SK-N-SH (cell line): ENCODE results near the gene ZRANB3. TPM values are rescaled to one million over a fixed set of nuclear protein-coding genes. Genes with fewer than 3 reads are reported as not detected.

Source experiments
- CTCF ChIA-PET: fragments of 300-600, 350-600 bp; formaldehyde crosslinking; extraction: SDS; loops from one replicate; lab custom pipeline; 2021; lab: Yijun Ruan, JAX
- POLR2A ChIA-PET: fragments of 350-600 bp; sonication (Branson Sonifier 250); formaldehyde crosslinking; extraction: SDS; loops from one replicate; lab custom pipeline; 2020; ENCODE audit warnings: antibody characterized with exemption, inconsistent platforms; lab: Yijun Ruan, JAX
- DNase-seq: peaks from one replicate; pipeline ENCODE4 v3.0.0; 2012
- H2AFZ ChIP-seq: fragments of 200-600 bp; sonication (generic); 2 replicates; pipeline ENCODE4 v1.8.1; 2016; ENCODE audit warnings: antibody characterized with exemption, mild to moderate bottlenecking, low read depth
- H3F3A ChIP-seq: fragments of 200-600 bp; sonication (generic); replicated peaks from 2 replicates; pipeline ENCODE3; 2016; ENCODE audit warnings: antibody characterized with exemption, mild to moderate bottlenecking; ENCODE audit not compliant: insufficient read depth
- H3K27ac ChIP-seq, 2 experiments: fragments of 200-500 bp in 1 of 2; fragments of 200-600 bp in 1 of 2; sonication (Bioruptor generic) in 1 of 2; sonication (generic), shearing (Covaris generic) in 1 of 2; 2 replicates each; pipeline versions ENCODE4 v1.5.1 to v1.6.1; 2014 to 2016; ENCODE audit warnings: low read depth in 2 of 2, inconsistent platforms in 1 of 2, low read length in 1 of 2, mild to moderate bottlenecking in 1 of 2, mixed read lengths in 1 of 2
- H3K27me3 ChIP-seq: fragments of 200-600 bp; sonication (generic), shearing (Covaris generic); 2 replicates; pipeline ENCODE4 v1.6.1; 2016; ENCODE audit warnings: mixed run types; ENCODE audit not compliant: insufficient read depth
- H3K36me3 ChIP-seq, 2 experiments: fragments of 200-500 bp in 1 of 2; fragments of 200-600 bp in 1 of 2; sonication (Bioruptor generic) in 1 of 2; sonication (generic) in 1 of 2; replicated peaks in 1 of 2; 2 replicates each; pipeline versions ENCODE3 to v1.5.1; 2014 to 2016; ENCODE audit warnings: low read length in 1 of 2, mild to moderate bottlenecking in 1 of 2; ENCODE audit not compliant: insufficient read depth in 2 of 2, control insufficient read depth in 1 of 2
- H3K4me1 ChIP-seq, 2 experiments: fragments of 200-500 bp in 1 of 2; fragments of 200-600 bp in 1 of 2; sonication (Bioruptor generic) in 1 of 2; sonication (generic), shearing (Covaris generic) in 1 of 2; 2 replicates each; pipeline versions ENCODE4 v1.5.1 to v1.6.1; 2014 to 2016; ENCODE audit warnings: low read depth in 1 of 2, low read length in 1 of 2, mixed run types in 1 of 2; ENCODE audit not compliant: insufficient read depth in 2 of 2, control insufficient read depth in 1 of 2
- H3K4me2 ChIP-seq: fragments of 200-600 bp; sonication (generic), shearing (Covaris generic); 2 replicates; pipeline ENCODE4 v1.6.1; 2017; ENCODE audit warnings: mixed run types
- H3K4me3 ChIP-seq, 2 experiments: fragments of 200-500 bp in 1 of 2; fragments of 200-600 bp in 1 of 2; sonication (Bioruptor generic) in 1 of 2; sonication (generic), shearing (Covaris generic) in 1 of 2; 2 replicates each; pipeline versions ENCODE4 v1.5.1 to v1.8.1; 2014 to 2016; ENCODE audit warnings: low read depth in 2 of 2, inconsistent platforms in 1 of 2, low read length in 1 of 2, mild to moderate bottlenecking in 1 of 2, mixed read lengths in 1 of 2, moderate library complexity in 1 of 2
- H3K79me2 ChIP-seq: fragments of 200-600 bp; sonication (generic); 2 replicates; pipeline ENCODE4 v1.8.1; 2017; ENCODE audit warnings: mild to moderate bottlenecking; ENCODE audit not compliant: insufficient read depth
- H3K9ac ChIP-seq: fragments of 200-600 bp; sonication (generic); 2 replicates; pipeline ENCODE4 v1.6.1; 2017; ENCODE audit warnings: mixed run types
- H3K9me2 ChIP-seq: fragments of 200-600 bp; sonication (generic); 2 replicates; pipeline ENCODE4 v1.6.1; 2017; ENCODE audit warnings: mixed run types
- H3K9me3 ChIP-seq: fragments of 200-600 bp; sonication (generic); 2 replicates; pipeline ENCODE4 v1.6.1; 2017; ENCODE audit warnings: mixed run types, mild to moderate bottlenecking, moderate library complexity
- H4K20me1 ChIP-seq: fragments of 200-600 bp; sonication (generic); 2 replicates; pipeline ENCODE4 v1.6.1; 2017; ENCODE audit warnings: mild to moderate bottlenecking, mixed run types; ENCODE audit not compliant: insufficient read depth
- CHD2 ChIP-seq: fragments of 150-350 bp; IDR thresholded peaks from 2 replicates; pipeline ENCODE4 v1.6.1; 2018; ENCODE audit warnings: low read length; ENCODE audit not compliant: partially characterized antibody
- EP300 ChIP-seq, 2 experiments: IDR thresholded peaks; 2 replicates each; pipeline versions ENCODE4 v1.4.0 to v1.6.1; 2012; ENCODE audit warnings: borderline replicate concordance in 1 of 2, low read depth in 1 of 2, low read length in 1 of 2
- EZH2phosphoT487 ChIP-seq: fragments of 200-600 bp; sonication (generic); IDR thresholded peaks from 2 replicates; pipeline ENCODE4 v1.6.1; 2017; ENCODE audit warnings: low read depth, mixed run types, mild to moderate bottlenecking, antibody characterized with exemption, moderate library complexity, borderline replicate concordance
- FOXJ3 ChIP-seq: sonication (generic); formaldehyde crosslinking; IDR thresholded peaks from 2 replicates; pipeline ENCODE4 v1.5.1; 2020; ENCODE audit warnings: mild to moderate bottlenecking, missing genetic modification reagents
- GABPA ChIP-seq: IDR thresholded peaks from 2 replicates; pipeline ENCODE4 v1.4.0; 2012; ENCODE audit warnings: low read depth, mild to moderate bottlenecking
- GATA2 ChIP-seq: sonication (generic); formaldehyde crosslinking; IDR thresholded peaks from 2 replicates; pipeline ENCODE4 v1.5.0; 2020; ENCODE audit warnings: mild to moderate bottlenecking, missing genetic modification reagents
- JUND ChIP-seq: IDR thresholded peaks from 2 replicates; pipeline ENCODE4 v1.4.0; 2012
- MEF2A ChIP-seq: IDR thresholded peaks from 2 replicates; pipeline ENCODE4 v1.4.0; 2012; ENCODE audit warnings: low read depth, borderline replicate concordance
- RAD21 ChIP-seq: IDR thresholded peaks from 2 replicates; pipeline ENCODE4 v1.6.1; 2012; ENCODE audit warnings: mild to moderate bottlenecking, low read length
- RCOR1 ChIP-seq: fragments of 150-350 bp; IDR thresholded peaks from 2 replicates; pipeline ENCODE4 v1.6.1; 2017; ENCODE audit warnings: antibody characterized with exemption, low read length
- SMC3 ChIP-seq: IDR thresholded peaks from 2 replicates; pipeline ENCODE4 v1.6.1; 2012; ENCODE audit warnings: low read depth, low read length, improper control_type of control experiment
- TEAD4 ChIP-seq: IDR thresholded peaks from 2 replicates; pipeline ENCODE4 v1.4.0; 2012; ENCODE audit warnings: mild to moderate bottlenecking, borderline replicate concordance; ENCODE audit not compliant: insufficient read depth
- YY1 ChIP-seq: IDR thresholded peaks from 2 replicates; pipeline ENCODE4 v1.4.0; 2012; ENCODE audit warnings: low read depth, mild to moderate bottlenecking
- WGBS: methylation state at CpG from one replicate; pipeline ENCODE4 v1.1.6; 2017; ENCODE audit warnings: low lambda C conversion rate; 5-methylcytosine and 5-hydroxymethylcytosine counted together
- polyA plus RNA-seq, 3 experiments: library from polyadenylated mRNA; depleted of rRNA; stranded (reverse); fragments of >200 nt; gene quantifications; 2 replicates each; pipeline ENCODE4 v1.2.3, GENCODE V29; 2012
- TF ChIP-seq, protein P1 (sequence below): fragments of 150-350 bp; IDR thresholded peaks from 2 replicates; pipeline ENCODE4 v1.6.1; 2017; ENCODE audit warnings: antibody characterized with exemption, low read length, low read depth, borderline replicate concordance
- TF ChIP-seq, protein P2 (sequence below): IDR thresholded peaks from 2 replicates; pipeline ENCODE4 v1.6.1; 2012; ENCODE audit warnings: mild to moderate bottlenecking, low read depth, low read length, moderate library complexity
- TF ChIP-seq, protein P3 (sequence below): fragments of 150-350 bp; IDR thresholded peaks from 2 replicates; pipeline ENCODE4 v1.6.1; 2016; ENCODE audit warnings: mild to moderate bottlenecking, low read depth, low read length

The ZRANB3 gene
- polyA plus RNA-seq, 1 of the 3 experiments (the other 2 are of a cell fraction), result 4.1 TPM

GRCh38 chr2:135183822-135184221 is 347.2 kb downstream of the ZRANB3 start:
- Histone ChIP-seq H4K20me1 (no peaks in the 10 kb centered on the region), H3K9ac (no peak overlapping the region), H3K9me2 (no peaks in the 10 kb centered on the region), H2AFZ (no peak overlapping the region), H3K27ac (no peak overlapping the region), H3K36me3 (no peaks in the 10 kb centered on the region), H3K79me2 (no peaks in the 10 kb centered on the region), H3K4me1 (no peaks in the 10 kb centered on the region; a peak in 1 of 4 replicates), H3F3A (no peaks in the 10 kb centered on the region), H3K27me3 (no peaks in the 10 kb centered on the region), H3K4me2 (no peak overlapping the region), H3K4me3 (no peak overlapping the region), H3K9me3 (no peaks in the 10 kb centered on the region)
- TF ChIP-seq TEAD4 (no peak), YY1 (no peak), EZH2phosphoT487 (no peak), RCOR1 (no peak), GABPA (no peak), MEF2A (no peak), FOXJ3 (CRISPR knock-in tag) (no peak), EP300 (IDR thresholded peaks at IDR 0.05; ENCODE audit: borderline replicate concordance in 1 of 2, low read depth in 1 of 2, low read length in 1 of 2) (no peak), RAD21 (no peak), JUND (no peak), SMC3 (no peak), GATA2 (CRISPR knock-in tag) (no peak), CHD2 (no peak)
- TF ChIP-seq, protein P1, sequence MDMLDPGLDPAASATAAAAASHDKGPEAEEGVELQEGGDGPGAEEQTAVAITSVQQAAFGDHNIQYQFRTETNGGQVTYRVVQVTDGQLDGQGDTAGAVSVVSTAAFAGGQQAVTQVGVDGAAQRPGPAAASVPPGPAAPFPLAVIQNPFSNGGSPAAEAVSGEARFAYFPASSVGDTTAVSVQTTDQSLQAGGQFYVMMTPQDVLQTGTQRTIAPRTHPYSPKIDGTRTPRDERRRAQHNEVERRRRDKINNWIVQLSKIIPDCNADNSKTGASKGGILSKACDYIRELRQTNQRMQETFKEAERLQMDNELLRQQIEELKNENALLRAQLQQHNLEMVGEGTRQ, result no peak
- TF ChIP-seq, protein P2, sequence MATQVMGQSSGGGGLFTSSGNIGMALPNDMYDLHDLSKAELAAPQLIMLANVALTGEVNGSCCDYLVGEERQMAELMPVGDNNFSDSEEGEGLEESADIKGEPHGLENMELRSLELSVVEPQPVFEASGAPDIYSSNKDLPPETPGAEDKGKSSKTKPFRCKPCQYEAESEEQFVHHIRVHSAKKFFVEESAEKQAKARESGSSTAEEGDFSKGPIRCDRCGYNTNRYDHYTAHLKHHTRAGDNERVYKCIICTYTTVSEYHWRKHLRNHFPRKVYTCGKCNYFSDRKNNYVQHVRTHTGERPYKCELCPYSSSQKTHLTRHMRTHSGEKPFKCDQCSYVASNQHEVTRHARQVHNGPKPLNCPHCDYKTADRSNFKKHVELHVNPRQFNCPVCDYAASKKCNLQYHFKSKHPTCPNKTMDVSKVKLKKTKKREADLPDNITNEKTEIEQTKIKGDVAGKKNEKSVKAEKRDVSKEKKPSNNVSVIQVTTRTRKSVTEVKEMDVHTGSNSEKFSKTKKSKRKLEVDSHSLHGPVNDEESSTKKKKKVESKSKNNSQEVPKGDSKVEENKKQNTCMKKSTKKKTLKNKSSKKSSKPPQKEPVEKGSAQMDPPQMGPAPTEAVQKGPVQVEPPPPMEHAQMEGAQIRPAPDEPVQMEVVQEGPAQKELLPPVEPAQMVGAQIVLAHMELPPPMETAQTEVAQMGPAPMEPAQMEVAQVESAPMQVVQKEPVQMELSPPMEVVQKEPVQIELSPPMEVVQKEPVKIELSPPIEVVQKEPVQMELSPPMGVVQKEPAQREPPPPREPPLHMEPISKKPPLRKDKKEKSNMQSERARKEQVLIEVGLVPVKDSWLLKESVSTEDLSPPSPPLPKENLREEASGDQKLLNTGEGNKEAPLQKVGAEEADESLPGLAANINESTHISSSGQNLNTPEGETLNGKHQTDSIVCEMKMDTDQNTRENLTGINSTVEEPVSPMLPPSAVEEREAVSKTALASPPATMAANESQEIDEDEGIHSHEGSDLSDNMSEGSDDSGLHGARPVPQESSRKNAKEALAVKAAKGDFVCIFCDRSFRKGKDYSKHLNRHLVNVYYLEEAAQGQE, result no peak
- TF ChIP-seq, protein P3, sequence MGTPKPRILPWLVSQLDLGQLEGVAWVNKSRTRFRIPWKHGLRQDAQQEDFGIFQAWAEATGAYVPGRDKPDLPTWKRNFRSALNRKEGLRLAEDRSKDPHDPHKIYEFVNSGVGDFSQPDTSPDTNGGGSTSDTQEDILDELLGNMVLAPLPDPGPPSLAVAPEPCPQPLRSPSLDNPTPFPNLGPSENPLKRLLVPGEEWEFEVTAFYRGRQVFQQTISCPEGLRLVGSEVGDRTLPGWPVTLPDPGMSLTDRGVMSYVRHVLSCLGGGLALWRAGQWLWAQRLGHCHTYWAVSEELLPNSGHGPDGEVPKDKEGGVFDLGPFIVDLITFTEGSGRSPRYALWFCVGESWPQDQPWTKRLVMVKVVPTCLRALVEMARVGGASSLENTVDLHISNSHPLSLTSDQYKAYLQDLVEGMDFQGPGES, result no peak
- POLR2A ChIA-PET, result no interaction called here
- CTCF ChIA-PET, result no interaction called here
- DNase-seq, result no peak
- WGBS, result 86% methylated on average over 1 of the region's 1 CpG
